Renal pelvis (tissue), 4 donors: ENCODE results near the gene LRRC53. TPM values are rescaled to one million over a fixed set of nuclear protein-coding genes. Genes with fewer than 3 reads are reported as not detected.

Source experiments
- DNase-seq: peaks from one replicate; pipeline ENCODE4 v3.0.0-alpha.2; 2013
- polyA plus RNA-seq, 3 donors: library from polyadenylated mRNA; unstranded; fragments of 120-200 nt; gene quantifications; one replicate each; pipeline ENCODE4 v1.2.1, GENCODE V29; 2013; ENCODE audit not compliant: insufficient read length in 3 of 3

Gene LRRC53
- polyA plus RNA-seq, 3 donors, result 0.01 to 0.04 TPM; not detected in 1

GRCh38 chr1:74504125-74504932 is 8.1 kb downstream of the LRRC53 start:
- peak; percentile 57 for DNase-seq

- DNase-seq, result no peak
Observed at GRCh38 chr1:74502858-74503257, 9.6 kb downstream of the LRRC53 start.

GRCh38 chr1:74502432-74502831 is 10.0 kb downstream of the LRRC53 start:
- DNase-seq, result peak; percentile 69

- no peak for DNase-seq
Observed at GRCh38 chr1:74498901-74499300, 13.5 kb downstream of the LRRC53 start.

- no peak for DNase-seq
Observed at GRCh38 chr1:74496669-74497068, 15.7 kb downstream of the LRRC53 start.

DNA sequence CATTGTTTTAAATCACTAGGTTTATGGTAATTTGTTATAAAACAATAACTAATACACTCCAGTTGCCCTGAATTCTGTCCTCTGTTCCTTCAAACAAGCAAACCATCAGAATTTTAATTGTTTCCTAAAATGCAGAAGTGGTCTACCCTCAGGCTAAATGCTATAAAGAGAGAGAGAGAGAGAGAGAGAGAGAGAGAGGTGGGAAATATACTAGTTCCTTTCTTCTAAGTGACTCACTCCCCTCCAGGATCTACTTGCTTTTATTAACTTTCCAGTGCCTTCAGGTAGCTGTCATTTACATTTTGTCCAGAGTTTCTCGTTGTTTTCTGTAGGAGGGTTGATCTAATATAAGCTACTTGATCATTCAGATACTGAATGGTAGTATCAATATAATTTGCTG is 26.4 kb downstream of the LRRC53 start:
- DNase-seq, result no peak

DNA sequence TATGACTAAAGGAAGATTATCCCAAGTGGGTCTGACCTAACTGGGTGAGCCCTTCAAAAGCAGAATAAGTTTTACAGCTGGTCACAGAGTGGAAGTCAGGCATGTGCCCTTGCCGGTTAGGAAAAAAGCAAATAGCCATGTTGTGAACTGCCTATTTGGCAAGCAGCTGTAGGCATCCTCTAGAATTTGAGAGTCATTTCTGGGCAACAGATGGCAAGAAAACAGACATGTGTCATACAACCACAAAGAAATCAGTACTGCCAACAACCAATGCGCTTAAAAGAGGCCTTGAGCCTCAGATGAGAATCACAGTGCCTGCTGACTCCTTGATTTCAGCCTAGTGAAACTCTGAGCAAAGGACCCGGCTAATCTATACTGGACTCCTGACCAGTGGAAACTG is 26.8 kb downstream of the LRRC53 start:
- no peak for DNase-seq

DNA sequence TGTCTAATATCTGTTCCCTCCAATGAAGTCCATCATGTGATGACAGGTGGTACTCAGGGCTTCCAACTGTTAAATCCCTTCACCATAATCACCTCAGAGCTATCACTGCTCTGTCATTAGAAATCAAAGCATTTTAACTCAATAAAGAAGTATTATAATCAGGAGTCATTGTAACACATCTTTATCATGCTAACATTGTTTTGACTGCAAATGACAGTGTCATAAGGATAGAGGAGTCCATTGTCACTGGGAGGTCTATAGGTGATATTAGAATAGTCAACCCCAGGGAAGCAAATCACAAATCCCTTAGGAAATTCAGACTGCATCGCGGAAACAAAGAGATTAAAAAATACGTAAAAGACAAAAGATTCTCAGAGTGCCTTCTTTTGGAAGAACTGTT is 30.8 kb downstream of the LRRC53 start:
- DNase-seq, result no peak

GRCh38 chr1:74480068-74480467 is 32.3 kb downstream of the LRRC53 start:
- DNase-seq, result no peak

DNA sequence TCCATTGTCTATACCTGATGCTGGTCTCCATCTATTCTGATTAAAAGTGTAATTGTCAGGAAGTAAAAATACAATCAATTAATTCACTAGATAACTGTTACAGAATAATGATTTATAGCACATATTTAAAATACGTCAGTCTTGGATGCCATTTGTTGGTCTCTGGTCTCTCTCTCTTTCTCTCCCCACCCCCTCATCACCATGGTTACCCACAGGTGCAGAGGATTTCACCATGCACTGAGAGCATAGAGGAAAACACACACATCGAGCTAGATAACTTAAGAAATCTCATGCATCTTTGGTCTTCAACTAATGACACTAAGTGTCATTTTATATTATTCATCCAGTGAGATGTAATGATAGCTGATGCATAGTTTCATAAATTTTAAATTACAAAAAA is 33.4 kb downstream of the LRRC53 start:
- no peak for DNase-seq

- no peak for DNase-seq
Observed at GRCh38 chr1:74474585-74474984, 37.8 kb downstream of the LRRC53 start.

DNA sequence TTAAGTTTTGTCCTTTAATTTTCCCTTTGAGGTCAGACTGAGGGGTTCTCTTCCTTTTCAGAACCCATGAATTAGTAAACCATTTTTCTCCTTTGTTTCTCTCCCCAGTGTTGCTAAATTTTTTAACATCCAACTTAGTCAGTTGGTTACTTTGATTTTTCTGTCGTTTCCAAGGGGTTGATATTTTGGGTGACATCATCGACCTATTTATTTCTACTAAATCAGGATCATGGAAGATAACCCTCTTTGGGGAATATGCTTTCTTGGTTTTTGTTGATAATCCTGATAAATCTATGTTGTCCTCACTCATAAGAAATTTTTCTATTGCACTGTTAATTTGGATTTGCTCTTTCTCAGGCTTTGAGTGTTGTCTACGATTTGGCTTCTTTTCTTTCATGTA is 40.9 kb downstream of the LRRC53 start:
- no peak for DNase-seq

GRCh38 chr1:74470936-74471335 is 41.5 kb downstream of the LRRC53 start:
- DNase-seq, result no peak

- no peak for DNase-seq
Observed at GRCh38 chr1:74470251-74470650, 42.2 kb downstream of the LRRC53 start.

GRCh38 chr1:74468982-74469603 is 43.3 kb downstream of the LRRC53 start:
- peak; percentile 53 for DNase-seq

- no peak for DNase-seq
Observed at GRCh38 chr1:74467786-74468377, 44.5 kb downstream of the LRRC53 start.

DNA sequence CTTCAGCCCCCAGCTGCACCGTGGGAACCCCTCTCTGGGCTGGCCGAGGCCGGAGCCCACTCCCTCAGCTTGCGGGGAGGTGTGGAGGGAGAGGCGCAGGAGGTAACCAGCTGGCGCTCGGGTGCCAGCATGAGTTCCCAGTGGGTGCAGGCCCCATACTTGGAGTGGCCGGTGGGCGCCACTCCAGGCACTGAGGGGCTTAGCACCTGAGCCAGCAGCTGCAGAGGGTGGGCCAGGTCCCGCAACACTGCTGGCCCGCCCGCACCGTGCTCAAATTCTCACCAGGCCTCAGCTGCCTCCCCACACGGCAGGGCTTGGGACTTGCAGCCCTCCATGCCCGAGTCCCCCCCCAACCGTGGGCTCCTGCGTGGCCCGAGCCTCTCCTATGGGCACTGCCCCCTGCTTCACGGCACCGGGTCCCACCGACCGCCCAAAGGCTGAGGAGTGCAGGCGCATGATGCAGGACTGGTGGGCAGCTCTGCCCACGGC is 47.2 kb downstream of the LRRC53 start:
- DNase-seq, result no peak

DNA sequence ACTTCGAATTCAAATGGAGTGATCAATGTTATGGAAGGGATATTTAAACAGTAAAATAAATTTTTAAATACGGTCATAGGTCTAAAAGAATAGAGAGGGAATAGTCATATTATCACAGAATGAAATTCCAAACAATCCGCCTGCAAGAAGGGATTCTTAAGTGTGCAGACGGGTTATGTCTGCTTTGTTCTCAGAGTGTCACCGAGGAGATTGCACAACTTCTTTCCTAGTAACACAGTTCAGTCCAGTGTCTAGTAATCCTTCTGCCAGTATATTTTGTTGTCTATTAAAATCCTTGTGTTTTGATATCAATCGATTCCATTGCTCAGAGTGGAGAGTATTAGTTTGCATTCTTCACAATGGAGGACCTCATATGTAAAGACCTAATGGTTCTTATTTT is 48.4 kb downstream of the LRRC53 start:
- DNase-seq, result no peak

- no peak for DNase-seq
Observed at GRCh38 chr1:74463333-74463988, 49.0 kb downstream of the LRRC53 start.

DNA sequence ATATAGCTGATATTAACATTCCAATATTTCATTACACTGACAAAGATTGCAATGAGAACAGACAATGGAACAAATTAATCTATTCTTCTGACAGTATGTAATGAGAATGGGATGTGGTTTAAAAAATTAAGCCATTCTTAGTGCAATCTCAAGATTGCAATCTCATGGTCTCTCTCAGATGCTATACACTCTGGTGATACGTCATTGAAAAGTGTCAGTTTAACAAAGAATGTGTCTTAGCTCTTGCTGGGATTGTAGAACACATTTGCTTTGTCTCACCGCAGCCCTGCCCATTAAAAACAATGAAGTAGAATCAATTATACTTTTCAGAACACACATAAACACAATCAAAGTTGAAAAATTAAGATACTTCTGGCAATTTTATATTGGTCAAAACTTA is 55.2 kb downstream of the LRRC53 start:
- DNase-seq, result no peak

GRCh38 chr1:74455390-74455789 is 57.0 kb downstream of the LRRC53 start:
- DNase-seq, result no peak

DNA sequence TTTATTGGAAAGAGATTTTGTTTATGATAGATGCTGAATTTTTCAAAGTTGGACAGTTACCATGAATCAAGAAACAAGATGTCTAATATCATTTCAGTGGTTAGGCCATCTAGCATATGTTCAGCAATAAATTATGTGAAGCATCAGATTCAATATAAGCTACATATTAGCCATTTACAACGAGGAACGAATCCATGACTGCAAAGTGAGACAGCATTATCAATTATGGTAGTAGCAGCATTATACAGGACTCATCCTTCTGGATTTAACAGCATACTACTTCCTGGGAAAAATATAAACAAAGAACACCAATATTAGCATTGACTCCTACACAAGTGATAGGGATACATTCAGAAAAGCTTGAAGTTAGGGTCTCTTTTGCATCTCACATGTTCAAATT is 59.1 kb downstream of the LRRC53 start:
- no peak for DNase-seq

- no peak for DNase-seq
Observed at GRCh38 chr1:74452035-74452434, 60.4 kb downstream of the LRRC53 start.
